Central memory CD8-positive, alpha-beta T cell (primary cell): ENCODE measurements around the gene ZC3H12D.
A peak's percentile ranks its signal among the peaks of the same experiment; 100 is the strongest.
"Not testable (repeated sequence)": the region's sequence is repeated elsewhere in the genome, so short reads cannot be mapped to it uniquely, and the experiment has no call there.

Experiments
- ATAC-seq: fragments of 150-1000 bp; cut with Tn5 transposase; replicated peaks from 2 replicates; pipeline ENCODE4 v1.10.0; 2022; ENCODE audit warnings: mild to moderate bottlenecking, moderate FRiP score, moderate number of reproducible peaks; ENCODE audit not compliant: poor library complexity, severe bottlenecking; ENCODE audit errors: extremely low read depth
- DNase-seq, 2 donors: peaks; one replicate each; pipeline ENCODE4 v3.0.0; 2021; ENCODE audit warnings: low spot score in 2 of 2
- H3K27ac Mint-ChIP-seq: one replicate; pipeline ENCODE4 v1.8.0; 2022; ENCODE audit warnings: low read depth, mild to moderate bottlenecking, moderate library complexity, mixed read lengths
- H3K27me3 Mint-ChIP-seq: one replicate; pipeline ENCODE4 v1.8.0; 2022; ENCODE audit warnings: mixed read lengths
- H3K36me3 Mint-ChIP-seq: one replicate; pipeline ENCODE4 v1.8.0; 2022; ENCODE audit warnings: mild to moderate bottlenecking, moderate library complexity, mixed read lengths; ENCODE audit not compliant: insufficient read depth
- H3K4me1 Mint-ChIP-seq: one replicate; pipeline ENCODE4 v1.8.0; 2022; ENCODE audit warnings: mixed read lengths
- H3K4me3 Mint-ChIP-seq: one replicate; pipeline ENCODE4 v1.8.0; 2022; ENCODE audit warnings: mild to moderate bottlenecking, moderate library complexity, mixed read lengths
- H3K9me3 Mint-ChIP-seq: one replicate; pipeline ENCODE4 v1.8.0; 2022; ENCODE audit warnings: mixed read lengths

The ZC3H12D gene

GRCh38 chr6:149464411-149464810, 20.4 kb downstream of the ZC3H12D start:
- H3K27me3 Mint-ChIP-seq = no peaks in the 10 kb centered on the region
- H3K4me1 Mint-ChIP-seq = peaks cover 34% of the 10 kb centered on the region
- peaks cover 40% of the 10 kb centered on the region for H3K36me3 Mint-ChIP-seq
- no peak for DNase-seq
- no peak overlapping the region for H3K4me3 Mint-ChIP-seq
- peak overlapping the region; percentile 78 for H3K27ac Mint-ChIP-seq
- no peak for ATAC-seq
- no peaks in the 10 kb centered on the region for H3K9me3 Mint-ChIP-seq

DNA sequence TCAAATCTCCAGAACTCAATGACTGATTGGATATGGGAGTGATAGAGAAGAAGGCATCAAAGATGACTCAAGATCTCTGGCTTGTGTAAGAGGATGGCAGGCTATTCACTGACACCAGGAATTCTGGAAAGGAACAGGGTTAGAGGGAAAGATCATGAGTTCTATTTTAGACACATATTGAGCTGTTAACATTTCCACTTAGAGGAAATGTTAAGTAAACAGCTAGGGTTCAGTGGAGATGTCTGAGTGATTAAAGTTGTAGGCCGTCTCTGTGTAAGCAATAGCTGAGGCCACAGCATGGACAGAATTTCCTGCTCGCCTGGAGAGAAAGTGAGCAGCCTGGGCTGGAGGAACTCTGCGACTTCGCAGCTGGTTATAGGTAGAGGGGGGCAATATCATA, 21.0 kb downstream of the ZC3H12D start:
- Mint-ChIP-seq H3K4me3 (no peak overlapping the region), H3K36me3 (peaks cover 46% of the 10 kb centered on the region), H3K4me1 (peaks cover 34% of the 10 kb centered on the region)

GRCh38 chr6:149462712-149463111, 22.1 kb downstream of the ZC3H12D start:
- not testable (repeated sequence) for H3K27ac Mint-ChIP-seq, ATAC-seq, DNase-seq, H3K27me3 Mint-ChIP-seq, H3K4me3 Mint-ChIP-seq, H3K9me3 Mint-ChIP-seq
- H3K36me3 Mint-ChIP-seq = peaks cover 49% of the 10 kb centered on the region
- peaks cover 23% of the 10 kb centered on the region for H3K4me1 Mint-ChIP-seq

More for the DNA sequence above, 21.0 kb downstream of the ZC3H12D start:
- no peaks in the 10 kb centered on the region for H3K27me3 Mint-ChIP-seq
- ATAC-seq (no peak), DNase-seq (no peak)
- no peaks in the 10 kb centered on the region for H3K9me3 Mint-ChIP-seq
- peak overlapping the region; percentile 78 for H3K27ac Mint-ChIP-seq

GRCh38 chr6:149461670-149462069, 23.1 kb downstream of the ZC3H12D start:
- H3K9me3 Mint-ChIP-seq = no peaks in the 10 kb centered on the region
- H3K27ac Mint-ChIP-seq = no peak overlapping the region
- H3K4me1 Mint-ChIP-seq = peaks cover 19% of the 10 kb centered on the region
- no peak overlapping the region for H3K4me3 Mint-ChIP-seq
- peaks cover 48% of the 10 kb centered on the region for H3K36me3 Mint-ChIP-seq
- ATAC-seq = no peak
- H3K27me3 Mint-ChIP-seq = no peaks in the 10 kb centered on the region
- no peak for DNase-seq

DNA sequence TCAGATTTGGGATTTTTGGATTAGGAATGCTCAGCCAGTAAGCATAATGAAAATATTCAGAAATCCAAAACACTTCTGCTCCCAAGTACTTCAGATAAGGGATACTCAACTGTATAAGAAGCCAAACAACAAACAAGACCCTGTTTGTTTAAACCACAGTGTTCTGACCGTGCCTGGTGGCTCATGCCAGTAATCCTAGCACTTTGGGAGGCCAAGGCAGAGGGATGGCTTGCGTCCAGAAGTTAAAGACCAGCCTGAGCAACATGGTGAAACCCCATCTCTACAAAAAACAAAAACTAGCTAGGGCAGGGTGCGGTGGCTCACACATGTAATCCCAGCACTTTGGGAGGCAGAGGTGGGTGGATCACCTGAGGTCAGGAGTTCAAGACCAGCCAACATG, 24.6 kb downstream of the ZC3H12D start:
- peaks cover 52% of the 10 kb centered on the region for H3K36me3 Mint-ChIP-seq
- not testable (repeated sequence) for ATAC-seq, H3K9me3 Mint-ChIP-seq, H3K4me3 Mint-ChIP-seq, H3K27me3 Mint-ChIP-seq, DNase-seq
- H3K4me1 Mint-ChIP-seq = peaks cover 19% of the 10 kb centered on the region
- peak overlapping the region; percentile 68 for H3K27ac Mint-ChIP-seq

DNA sequence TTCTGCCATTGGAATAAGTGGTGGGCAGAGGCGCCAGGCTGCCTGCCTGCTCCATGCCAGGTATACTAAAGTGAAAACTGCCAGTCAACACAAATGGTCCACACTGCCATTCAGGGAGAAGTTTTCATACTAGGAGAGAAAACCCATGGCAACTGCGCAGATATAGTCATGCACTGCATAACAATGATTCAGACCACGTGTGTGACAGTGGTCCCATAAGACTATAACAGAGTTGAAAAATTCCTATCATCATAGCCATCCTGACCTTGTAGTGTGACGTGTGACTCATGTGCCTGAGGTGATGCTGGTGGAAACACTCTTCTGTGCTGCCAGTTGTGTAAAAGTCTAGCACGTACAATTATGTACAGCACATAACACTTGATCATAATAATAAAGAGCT, 25.1 kb downstream of the ZC3H12D start:
- no peak overlapping the region for H3K27ac Mint-ChIP-seq
- peaks cover 18% of the 10 kb centered on the region for H3K4me1 Mint-ChIP-seq
- no peak overlapping the region for H3K4me3 Mint-ChIP-seq

DNA sequence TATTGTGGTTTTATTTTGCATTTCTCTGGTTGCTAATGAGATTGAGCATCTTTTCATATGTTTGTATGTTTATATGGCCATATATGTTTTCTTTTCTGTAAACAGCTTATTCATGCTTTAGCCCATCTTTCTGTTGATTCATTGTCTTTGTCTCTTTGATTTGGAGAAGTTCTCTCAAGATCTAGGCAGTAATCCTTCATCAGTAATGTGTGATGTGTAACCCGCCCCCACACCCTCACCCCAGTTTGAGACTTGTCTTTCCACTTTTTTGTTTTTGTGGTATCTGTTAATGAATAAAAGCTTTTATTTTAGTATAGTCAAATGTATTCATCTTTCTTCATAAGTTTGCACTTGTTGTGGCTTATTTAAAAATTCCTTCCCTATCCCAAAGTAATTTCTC, 26.0 kb downstream of the ZC3H12D start:
- H3K9me3 Mint-ChIP-seq = no peaks in the 10 kb centered on the region
- H3K4me3 Mint-ChIP-seq = no peak overlapping the region
- no peaks in the 10 kb centered on the region for H3K27me3 Mint-ChIP-seq
- DNase-seq (no peak), ATAC-seq (no peak)
- H3K4me1 Mint-ChIP-seq = peaks cover 9% of the 10 kb centered on the region
- peaks cover 52% of the 10 kb centered on the region for H3K36me3 Mint-ChIP-seq
- H3K27ac Mint-ChIP-seq = no peak overlapping the region

More for the DNA sequence above, 25.1 kb downstream of the ZC3H12D start:
- peaks cover 52% of the 10 kb centered on the region for H3K36me3 Mint-ChIP-seq
- ATAC-seq = no peak
- no peak for DNase-seq
- no peaks in the 10 kb centered on the region for H3K27me3 Mint-ChIP-seq
- H3K9me3 Mint-ChIP-seq = no peaks in the 10 kb centered on the region

- Mint-ChIP-seq H3K36me3 (peaks cover 48% of the 10 kb centered on the region), H3K27me3 (no peaks in the 10 kb centered on the region), H3K27ac (no peak overlapping the region), H3K9me3 (no peaks in the 10 kb centered on the region), H3K4me3 (no peak overlapping the region), H3K4me1 (peaks cover 5% of the 10 kb centered on the region)
- no peak for DNase-seq
- ATAC-seq = no peak
Observed at GRCh38 chr6:149458196-149458595, 26.6 kb downstream of the ZC3H12D start.

- H3K4me3 Mint-ChIP-seq = no peak overlapping the region
- H3K4me1 Mint-ChIP-seq = peaks cover 2% of the 10 kb centered on the region
- no peaks in the 10 kb centered on the region for H3K9me3 Mint-ChIP-seq
- ATAC-seq (no peak), DNase-seq (no peak)
- no peaks in the 10 kb centered on the region for H3K27me3 Mint-ChIP-seq
- no peak overlapping the region for H3K27ac Mint-ChIP-seq
- H3K36me3 Mint-ChIP-seq = peaks cover 41% of the 10 kb centered on the region
Observed at GRCh38 chr6:149457316-149457884, 27.4 kb downstream of the ZC3H12D start.

DNA sequence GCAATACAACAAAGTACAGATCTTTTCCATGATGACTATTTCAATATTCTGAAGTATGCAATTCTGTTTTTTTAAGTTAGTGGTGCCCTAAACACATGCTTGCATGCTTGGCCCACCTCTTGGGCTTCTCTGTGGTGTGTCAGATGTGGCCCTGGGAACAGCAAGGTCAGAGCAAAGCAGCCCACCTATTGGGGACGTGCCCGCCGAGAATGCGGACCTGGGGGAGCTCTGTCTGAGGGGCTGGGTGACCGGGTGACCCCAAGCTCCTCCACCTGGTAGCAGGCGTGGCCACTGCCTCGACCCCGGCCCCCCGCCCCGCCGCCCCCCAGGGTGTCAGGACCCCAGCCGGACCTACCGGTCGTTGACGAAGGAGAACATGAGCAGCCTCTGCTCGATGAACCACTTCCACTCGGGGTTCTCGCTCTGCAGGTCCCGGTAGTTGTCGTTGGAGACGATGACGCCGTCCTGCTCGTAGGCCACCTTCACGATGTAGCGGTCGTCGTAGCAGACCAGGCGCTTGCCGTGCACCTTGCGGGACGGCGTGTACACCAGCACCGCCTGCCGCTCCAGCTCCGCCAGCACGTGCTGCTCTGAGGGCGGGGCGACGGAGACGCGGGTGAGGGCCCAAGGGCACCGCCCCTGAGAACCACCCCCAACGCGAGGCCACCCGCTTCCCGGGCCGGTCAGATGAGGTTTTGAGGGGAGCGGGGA, 28.3 kb downstream of the ZC3H12D start:
- DNase-seq = no peak
- Mint-ChIP-seq H3K4me1 (no peaks in the 10 kb centered on the region), H3K4me3 (no peak overlapping the region), H3K36me3 (peaks cover 38% of the 10 kb centered on the region), H3K9me3 (no peaks in the 10 kb centered on the region), H3K27ac (no peak overlapping the region), H3K27me3 (no peaks in the 10 kb centered on the region)
- ATAC-seq = no peak

DNA sequence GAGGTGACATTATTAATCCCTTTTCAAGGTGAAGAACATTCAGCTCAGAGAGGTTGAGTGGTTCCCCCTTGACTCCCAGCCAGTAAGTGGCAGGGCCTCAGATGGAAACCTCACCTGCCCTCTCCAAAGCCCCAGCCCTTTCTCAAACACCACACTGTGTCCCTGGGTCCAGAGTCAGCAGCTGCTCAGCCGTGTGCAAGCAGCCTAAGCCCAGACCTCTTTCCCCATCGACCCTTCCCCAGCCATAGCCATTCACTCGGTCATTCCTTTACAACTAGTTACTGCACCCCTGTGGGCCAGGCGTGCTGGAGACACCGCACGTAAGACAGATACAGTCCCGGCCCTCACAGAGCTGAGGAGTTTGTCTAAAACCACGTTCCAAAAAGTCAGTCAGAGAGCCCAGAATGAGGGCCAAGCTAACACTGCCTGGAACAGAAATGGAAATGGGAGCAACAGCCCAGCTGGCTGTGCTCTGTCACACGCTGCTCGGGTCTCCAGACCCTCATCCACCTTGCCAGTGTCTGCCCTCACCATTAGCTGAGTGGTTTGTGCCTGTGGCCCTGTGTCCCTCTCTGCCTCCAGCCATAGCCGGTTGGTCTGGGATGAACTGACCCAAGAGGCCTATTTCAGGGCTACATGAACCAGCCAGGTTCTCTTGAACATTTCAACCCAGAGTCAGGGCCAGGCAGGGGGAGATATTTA, 29.6 kb downstream of the ZC3H12D start:
- Mint-ChIP-seq H3K9me3 (no peaks in the 10 kb centered on the region), H3K4me3 (no peak overlapping the region), H3K27me3 (no peaks in the 10 kb centered on the region), H3K27ac (peak overlapping the region; percentile 49), H3K4me1 (no peaks in the 10 kb centered on the region), H3K36me3 (peaks cover 29% of the 10 kb centered on the region)
- ATAC-seq (peak; percentile 10), DNase-seq (no peak)

DNA sequence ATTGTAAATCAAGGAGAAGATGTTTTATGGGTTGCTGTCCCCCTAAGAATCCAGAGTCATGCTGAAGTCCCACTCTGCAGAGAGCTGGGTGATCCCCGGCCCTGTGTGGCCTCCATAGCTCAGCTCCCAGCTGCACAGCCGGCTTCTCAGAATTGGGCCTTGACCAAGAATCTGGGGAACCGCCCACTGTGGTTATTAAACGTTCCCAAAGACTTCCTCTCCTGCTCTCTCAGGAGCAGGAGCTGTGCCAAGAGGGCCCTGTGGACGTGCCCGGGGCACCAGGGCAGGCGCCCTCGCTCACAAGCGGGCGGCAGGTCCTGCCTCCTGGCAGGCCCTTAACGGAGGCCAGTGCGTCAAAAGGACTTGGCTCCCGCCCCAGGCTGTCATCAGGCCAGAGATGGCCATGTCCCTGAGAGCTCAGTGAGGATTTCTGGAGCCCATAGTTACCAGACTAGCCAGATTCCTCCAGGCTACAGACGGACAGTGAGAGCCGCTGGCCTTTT, 30.4 kb downstream of the ZC3H12D start:
- Mint-ChIP-seq H3K4me1 (no peaks in the 10 kb centered on the region), H3K36me3 (peaks cover 26% of the 10 kb centered on the region), H3K27me3 (no peaks in the 10 kb centered on the region), H3K9me3 (no peaks in the 10 kb centered on the region), H3K4me3 (no peak overlapping the region), H3K27ac (no peak overlapping the region)
- no peak for ATAC-seq
- DNase-seq = no peak
